GM18870 (cell line): Measurements from ENCODE around the gene PLCL1.
A peak's percentile ranks its signal among the peaks of the same experiment; 100 is the strongest.
"Not testable (repeated sequence)": the region's sequence is repeated elsewhere in the genome, so short reads cannot be mapped to it uniquely, and the experiment has no call there.

Experiments
- ATAC-seq: cut with Tn5 transposase; IDR thresholded peaks from one replicate; pipeline ENCODE4 v1.9.1; 2021; ENCODE audit warnings: moderate library complexity; ENCODE audit not compliant: unreplicated experiment

PLCL1 gene

DNA sequence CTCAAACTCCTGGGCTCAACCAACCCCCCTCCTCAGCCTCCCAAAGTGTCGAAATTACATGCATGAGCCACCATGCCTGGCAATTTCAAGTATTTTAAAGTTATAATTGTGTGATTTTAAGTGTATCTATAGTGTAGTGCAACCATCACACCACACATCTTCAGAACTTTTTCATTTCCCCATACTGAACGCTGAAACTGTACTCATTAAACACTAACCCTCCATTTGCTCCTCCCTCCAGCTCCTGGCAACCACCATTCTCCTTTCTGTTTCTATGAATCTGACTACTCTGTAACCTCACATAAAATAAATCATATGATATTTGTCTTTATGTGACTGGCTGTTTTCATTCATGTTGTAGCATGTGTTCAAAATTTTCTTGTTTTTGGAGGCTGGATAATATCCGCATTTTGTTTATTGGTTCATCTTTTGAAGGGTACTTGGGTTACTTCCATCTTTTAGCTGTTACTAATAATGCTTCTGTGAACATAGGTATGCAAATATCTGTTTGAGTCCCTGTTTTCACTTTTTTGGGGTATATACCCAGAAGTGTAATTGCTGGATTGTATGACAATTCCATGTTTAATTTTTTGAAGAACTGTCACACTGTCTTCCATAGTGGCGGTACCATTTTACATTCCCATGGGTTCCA, 188.2 kb downstream of the PLCL1 start:
- peak; percentile 85 for ATAC-seq

DNA sequence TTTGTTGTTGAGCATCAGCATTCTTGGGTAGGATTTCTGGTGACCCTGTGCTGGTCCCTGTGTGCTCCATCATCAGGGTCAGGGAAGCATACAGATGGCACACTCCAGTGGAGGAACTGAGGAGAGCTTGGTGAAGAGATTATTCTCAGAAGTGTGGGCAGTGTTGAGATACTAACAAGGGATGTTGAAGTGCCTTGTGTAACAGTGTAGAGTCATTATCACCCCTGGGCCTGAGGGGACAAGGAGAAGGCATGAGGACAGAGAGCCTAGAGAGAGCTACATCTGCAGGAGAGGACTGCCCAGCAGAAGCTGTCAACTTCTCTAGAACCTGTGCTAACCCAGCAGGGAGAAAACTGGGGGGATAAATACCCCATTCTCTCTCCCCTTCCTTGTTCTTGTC, 189.0 kb downstream of the PLCL1 start:
- ATAC-seq = no peak

DNA sequence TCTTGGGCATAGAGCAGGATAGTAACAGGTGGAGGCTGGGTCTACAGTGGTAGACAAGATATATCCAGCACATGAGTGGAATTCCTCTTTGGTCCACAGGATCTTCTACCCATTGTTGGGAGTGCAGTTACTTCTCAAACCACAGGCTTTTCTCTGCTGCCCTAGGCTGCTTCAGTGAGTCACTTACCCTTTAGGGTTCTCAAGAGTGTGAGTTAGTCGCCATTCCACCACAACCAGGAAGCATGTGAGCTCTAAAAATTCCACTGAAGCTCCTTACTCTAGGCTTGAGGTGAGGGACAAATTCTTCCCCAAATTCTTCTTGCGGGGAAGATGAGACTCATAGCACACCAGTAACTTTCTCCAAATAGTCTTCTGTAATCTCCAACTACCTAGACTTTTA, 189.4 kb downstream of the PLCL1 start:
- no peak for ATAC-seq

DNA sequence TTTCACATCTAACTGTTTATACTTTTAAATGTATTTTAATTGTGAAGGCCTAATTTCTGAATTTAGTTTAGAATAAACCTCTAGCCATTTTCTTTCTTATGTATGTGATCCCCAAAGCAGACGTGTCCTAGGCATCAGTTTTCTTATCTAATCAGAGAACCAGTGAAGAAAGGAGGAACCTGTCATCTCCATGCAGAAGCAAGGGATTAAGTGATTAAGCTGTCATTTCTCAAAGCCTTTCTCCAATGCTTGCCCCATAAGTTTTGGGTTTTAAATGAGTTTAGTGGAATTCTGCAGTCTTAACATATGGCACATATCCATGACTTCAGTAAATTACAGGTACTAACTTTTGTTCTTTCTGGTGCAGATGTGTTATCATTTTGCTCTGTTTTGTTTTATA, 190.4 kb downstream of the PLCL1 start:
- no peak for ATAC-seq

DNA sequence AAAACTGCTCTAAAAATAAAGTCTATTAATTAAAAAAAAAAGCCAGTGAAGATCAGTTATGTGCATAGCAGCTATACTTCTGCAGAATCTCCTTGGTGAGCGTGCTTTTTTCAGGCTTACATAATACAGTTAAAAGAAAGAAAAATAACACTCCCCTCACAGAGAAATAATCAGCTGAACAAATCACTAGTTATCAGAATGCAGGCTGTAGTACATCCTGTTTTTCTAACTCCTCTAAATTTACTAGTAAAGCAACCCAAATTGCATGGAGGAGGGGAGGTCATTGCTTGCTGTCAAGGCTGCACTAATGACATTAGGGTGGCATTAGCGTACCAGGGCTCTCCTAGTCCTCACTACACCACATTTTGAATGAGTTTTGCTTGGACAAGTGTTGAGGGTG, 192.2 kb downstream of the PLCL1 start:
- ATAC-seq = no peak

DNA sequence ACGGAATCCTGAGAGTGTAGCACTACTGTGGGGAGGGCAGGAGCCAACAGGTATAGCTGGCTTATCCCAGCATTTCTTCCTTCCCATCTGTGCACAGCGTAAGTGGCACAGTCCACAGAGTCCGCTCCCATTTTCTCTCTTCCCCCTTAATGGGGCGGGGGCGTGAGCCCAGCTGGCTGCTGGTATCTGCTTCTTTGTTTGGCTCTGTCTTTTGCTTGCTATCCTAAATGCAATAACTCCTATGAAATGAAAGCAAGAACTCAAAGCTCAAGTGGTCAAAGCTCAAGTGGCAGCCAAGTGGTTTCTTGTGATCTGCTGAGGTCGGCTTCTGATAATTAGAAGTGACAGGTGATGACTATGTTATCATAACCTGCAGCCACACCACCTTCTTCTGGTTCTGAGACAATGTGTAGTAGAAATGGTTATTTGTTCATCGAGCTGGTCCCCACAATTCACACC, 192.7 kb downstream of the PLCL1 start:
- ATAC-seq = no peak

DNA sequence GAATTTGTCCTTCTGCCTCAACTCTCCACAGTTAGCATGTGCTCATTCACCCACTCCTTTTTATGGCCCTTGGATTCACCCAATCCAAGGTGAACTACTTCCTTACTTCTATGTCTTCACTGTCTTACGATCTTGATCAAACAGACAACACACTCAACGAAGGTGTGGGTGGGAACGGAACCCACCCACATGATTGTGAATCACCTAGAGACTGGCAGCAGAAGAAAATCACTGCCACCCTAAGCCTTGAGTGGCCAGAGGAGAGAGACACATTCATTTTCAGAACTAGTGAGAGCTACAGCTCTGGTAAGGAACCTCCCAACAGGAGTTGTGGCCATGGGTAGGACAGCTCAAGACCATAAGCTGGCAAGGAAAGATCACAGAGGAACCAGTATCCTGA, 194.3 kb downstream of the PLCL1 start:
- ATAC-seq = no peak

DNA sequence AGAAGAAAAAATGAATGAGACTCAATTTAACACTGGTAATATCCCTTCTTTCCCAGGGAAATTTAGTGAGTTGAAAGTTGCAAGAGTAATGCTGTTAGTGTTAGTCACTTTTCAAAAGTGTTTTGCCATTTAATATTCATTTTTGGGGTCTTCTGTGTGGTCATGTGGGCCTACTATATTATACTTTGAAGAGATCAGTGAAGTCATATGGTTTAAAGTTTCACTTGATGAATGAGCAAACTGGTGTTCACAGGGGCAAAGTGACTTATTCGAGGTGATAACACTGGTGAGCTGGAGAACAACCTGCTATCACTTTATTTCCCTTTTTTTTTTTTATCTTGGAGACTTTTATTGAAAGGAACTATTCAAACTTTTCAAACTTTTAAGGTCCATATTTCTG, 196.0 kb downstream of the PLCL1 start:
- no peak for ATAC-seq

DNA sequence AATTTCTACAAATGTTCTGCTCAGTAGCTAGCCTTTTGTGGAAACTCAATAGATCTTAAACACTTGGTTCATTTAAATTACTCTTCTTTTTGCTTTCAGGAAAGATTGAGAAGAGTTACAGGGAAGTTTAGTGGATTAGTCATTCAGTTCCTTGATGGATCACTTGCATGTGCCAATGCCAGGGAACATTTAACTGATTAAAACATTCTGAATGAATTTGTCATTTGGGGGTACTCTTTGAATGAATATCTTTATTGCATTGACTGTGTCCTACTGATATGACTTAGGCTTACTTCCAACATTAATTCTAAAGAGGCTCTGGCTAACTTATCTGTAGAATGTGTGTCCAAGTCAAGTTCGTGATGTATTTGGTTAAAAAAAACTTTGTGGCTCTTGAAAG, 199.8 kb downstream of the PLCL1 start:
- ATAC-seq = no peak

DNA sequence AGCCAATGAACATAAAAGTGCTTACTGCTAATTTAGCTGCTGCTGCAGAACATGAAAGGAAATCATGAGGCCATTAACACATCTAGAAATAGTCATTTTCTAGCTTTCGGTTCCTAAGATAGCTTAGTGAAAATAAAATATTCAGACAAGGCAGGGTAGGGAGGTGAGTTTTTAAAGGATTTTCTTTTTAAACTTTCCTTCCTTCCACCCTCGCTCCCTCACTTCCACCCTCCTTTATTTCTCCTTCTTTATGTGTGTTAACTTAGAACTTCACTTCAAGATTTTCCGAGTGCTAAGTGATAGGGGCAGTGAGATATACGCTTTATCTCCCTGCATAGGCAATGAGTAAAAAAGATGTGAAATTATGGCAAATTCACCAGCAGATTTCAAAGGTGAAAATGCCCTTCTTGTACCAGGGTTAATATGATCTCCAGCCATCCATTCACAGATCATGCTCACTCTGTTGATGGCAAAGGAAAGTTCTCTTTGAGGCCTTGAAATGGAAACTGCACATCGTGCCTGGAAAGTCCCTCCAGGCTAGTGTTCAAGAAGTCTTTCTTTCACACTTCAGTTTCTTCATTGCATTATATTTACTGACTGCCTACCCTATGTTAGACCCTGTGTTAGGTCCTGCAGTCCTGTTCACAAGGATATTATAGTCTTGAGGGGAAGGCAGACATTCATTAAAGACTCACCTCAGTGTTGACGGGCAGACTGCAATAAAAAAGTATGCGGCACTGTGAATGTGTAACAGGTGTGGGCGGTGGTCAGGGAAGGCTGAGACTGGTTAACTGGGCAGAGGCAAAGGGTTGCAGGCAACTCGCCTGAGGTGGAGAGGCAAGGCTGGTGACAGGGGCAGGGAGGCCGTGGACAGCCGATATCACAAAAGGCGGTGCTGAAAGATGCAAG, 200.8 kb downstream of the PLCL1 start:
- ATAC-seq = peak; percentile 79

DNA sequence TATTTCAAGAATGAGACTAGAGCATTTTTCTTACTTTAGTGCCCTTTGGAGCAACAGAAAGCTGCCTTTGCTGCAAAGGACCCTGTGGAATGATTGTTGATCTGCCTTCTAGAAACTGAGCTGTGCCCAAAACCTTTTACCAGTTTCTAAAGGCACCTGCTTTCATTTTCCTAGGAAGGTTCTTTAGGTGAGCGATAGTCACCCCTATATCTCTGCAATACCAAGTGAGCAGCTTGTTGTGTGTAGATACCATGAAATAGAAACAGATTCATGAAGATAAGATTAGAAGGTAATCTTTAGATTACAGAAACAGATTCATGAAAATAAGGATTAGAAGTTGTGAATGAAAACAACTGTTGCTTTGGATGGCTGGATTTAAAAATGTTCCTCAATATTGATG, 202.3 kb downstream of the PLCL1 start:
- no peak for ATAC-seq

DNA sequence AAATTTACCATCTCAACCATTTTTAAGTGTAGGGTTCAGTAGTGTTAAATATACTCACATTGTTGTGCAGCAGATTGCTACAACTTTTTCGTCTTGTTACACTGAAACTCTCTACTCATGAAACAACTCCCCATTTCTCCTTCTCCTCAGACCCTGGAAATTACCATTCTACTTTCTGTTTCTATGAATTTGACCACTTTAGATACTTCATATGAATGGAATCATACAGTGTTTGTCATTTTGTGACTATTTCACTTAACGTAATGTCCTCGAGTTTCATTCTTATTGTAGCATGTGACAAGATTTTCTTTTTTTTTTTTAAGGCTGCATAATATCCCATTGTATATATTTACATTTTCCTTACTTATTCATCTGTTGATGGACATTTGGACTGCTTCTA, 203.8 kb downstream of the PLCL1 start:
- ATAC-seq = no peak

DNA sequence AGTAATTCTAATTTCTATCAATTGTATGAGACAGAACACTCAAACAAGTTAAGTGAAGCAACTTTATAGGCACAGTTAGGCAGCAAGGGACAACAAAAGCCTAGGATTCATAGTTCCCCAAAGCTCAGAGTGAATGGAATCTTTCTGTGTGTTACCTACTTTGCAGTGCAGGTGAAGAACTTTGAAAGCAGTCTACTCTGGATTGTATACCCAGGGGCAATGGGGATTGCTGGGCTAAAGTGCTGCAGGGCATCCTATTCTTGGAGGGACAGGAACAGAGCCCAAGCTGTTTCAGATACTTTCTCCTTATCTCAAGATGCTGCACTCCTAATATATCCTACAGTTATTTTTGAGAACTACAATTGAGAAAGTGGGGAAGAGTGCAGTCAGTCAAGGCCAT, 207.6 kb downstream of the PLCL1 start:
- no peak for ATAC-seq

DNA sequence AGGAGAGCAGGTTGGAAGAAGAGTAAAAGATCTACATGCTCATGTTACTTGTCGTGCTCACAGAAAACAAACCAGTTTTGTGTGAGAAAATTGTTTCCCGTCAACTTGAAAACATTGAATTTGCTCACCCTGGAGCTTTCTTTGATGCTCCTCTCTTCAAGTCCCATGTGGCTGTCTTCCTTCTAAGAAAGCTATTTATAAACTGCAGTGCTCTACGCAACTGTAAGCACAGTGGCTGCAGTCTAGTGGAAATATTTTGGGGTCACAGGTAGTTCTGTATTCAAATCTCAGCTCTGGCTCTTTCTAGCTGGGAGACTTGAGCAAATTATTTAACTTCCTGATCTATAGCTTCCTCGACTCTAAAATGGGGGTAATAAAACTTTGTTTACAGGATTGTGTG, 211.8 kb downstream of the PLCL1 start:
- no peak for ATAC-seq

DNA sequence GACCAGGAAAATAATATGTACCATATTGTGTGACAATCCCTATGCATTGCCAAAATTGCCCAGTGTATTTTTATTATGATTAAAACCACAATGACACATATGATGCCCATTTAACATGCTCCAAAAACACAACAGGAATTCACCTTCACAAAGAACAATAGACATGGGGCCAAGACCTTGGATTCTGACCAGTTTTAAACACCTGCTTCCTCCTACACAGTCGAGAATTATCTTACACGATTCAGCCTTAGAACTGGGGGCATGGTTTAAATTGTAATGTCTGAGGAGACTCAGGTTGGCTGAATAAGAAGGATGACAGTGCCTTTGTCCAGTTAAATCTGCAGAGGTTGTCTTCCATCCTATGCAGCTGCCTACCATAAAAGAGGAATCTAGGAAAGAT, 212.7 kb downstream of the PLCL1 start:
- no peak for ATAC-seq

DNA sequence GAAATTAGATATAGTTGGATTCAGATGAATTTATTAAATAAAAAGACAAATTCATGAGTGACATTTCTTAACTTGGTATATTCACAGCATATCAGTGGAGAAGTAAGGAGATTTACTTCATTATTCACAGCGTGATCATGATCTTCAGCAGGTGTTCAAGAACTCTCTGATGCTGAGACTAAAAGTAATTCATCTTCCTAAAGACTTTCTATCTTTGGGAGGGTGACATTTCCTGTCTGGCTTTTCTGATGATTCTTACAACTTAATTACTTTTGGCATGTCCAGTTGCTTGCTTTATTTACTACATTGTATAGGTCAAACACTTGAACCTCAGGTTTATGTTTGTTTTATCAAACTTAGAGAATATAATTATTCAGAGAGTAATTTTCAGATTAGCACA, 224.6 kb downstream of the PLCL1 start:
- no peak for ATAC-seq

DNA sequence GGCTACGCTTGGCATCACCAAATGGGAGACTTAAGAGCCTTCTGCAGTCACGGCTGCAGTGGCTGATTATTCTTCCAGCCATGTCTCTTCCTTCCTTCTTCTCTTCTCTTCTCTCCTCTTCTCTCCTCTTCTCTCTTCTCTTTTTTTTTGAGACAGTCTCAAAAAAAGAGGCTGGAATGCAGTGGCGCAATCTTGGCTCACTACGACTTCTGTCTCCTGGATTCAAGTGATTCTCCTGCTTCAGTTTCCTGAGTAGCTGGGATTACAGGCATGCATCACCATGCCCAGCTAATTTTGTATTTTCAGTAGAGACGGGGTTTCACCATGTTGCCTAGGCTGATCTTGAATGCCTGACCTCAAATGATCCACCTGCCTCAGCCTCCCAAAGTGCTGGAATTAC, 225.2 kb downstream of the PLCL1 start:
- ATAC-seq = not testable (repeated sequence)

DNA sequence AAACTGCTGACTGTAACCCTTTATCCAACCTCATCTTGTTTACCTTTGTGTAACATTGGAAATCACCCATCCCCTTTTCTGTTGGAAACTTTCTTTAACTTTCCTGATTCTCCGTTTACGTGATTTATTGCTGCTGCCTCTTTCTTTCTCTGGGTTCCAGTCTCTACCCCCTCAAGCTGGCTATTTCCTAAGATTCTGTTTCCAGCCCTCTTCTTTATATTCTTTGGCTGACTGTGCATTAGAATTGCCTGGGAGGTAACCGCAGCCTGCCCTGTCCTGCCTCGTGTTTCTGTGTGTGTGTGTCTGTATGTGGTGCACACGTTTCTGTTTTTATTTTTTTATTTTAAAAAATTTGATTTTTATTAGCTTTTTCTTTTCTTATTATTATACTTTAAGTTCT, 229.2 kb downstream of the PLCL1 start:
- no peak for ATAC-seq

DNA sequence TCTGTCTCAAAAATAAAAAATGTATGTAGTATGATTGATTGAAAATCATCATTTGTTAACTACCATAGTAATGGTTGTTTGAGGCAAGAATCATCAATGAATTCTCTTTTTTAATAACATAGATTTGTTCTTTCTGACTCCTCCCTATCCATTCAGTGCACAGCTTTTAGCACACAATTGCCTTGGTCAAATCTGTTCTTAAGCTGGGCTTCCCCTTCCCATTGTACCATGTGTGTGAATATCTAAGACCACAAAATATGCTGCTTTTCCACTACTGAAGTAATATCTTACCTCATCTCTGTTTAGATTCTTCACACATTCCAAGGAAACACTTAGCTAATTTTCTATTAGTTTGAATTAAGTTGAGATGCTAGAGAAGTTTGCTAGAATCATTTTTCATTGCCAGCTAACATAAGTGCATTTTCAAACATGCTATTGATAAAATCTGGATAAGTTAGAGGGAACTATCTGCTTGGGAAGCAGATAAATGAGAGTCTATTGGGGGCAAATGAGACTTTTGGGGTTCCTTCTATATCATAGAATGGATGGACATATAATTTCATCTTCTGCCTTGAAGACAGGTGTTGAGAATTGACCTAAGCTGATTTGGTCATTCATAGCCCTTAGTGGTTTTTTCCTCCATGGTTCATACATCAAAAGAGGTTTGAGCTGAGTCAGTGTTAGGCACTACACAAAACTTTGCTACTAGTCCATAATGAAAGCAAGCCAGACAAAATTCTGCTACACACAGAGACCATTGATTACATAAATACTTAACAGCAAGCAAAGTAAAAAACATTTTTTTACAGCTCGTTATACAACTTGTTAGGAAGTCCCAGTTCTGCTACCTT, 231.9 kb downstream of the PLCL1 start:
- peak; percentile 76 for ATAC-seq

DNA sequence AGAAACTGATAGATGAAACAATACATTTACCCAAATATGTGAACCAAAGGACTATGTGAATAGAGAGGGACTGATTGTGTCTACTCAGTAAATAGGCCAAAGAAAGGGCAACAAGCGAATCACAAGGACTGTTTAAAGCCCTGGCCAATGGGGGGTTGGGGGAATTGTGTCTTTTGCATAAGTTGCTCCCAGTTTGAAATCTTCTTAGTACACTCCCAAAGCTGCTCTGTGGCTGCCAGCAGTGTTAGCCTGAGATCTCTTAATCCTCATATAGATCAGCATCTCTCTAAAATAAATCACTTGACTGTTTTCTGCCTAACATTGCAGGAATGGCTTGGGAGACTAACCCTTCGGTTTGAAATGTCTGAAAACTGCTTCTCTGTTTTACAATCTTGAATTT, 236.4 kb downstream of the PLCL1 start:
- no peak for ATAC-seq

DNA sequence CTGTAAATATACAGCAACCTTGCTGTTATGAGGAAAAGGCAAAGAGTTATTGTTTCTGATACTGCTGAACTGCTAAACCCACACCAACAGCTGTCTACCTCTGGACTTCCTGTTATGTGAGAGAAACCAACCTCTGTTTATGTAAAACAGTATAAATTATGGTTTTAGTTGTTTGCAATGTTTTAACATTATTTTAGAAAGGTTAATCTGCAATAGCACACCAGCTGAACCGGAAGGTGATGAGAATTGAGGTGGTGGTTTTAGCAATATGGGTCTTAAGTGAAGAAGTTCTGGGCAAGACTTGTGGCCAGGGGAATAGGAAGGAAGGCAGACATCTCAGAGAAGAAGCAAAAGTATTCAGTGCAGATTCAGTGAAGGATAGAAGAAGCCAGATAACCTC, 237.8 kb downstream of the PLCL1 start:
- ATAC-seq = peak; percentile 68

DNA sequence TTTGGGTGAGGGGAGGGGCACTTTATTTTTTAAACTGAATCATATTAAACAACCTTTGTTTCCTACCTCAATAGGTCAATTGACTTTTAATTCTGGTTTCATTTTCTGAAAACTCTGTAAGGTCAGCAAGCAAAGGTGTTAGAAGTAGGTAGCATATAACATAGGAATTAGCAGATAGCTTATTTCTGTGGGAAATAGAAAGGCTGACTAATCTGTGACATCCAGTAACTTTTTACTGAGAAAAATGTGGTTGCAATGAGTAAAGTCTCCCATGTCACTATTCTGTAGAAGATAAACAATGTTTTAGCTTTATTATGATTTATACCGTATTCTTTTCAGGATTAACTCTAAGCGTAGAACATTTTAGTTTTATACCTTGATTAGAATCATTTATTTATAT, 240.4 kb downstream of the PLCL1 start:
- no peak for ATAC-seq
